Putamen (tissue), 1 donor: Measurements from ENCODE around the gene RAB4B.
A peak's percentile ranks its signal among the peaks of the same experiment; 100 is the strongest.
"Not testable (repeated sequence)": the region's sequence is repeated elsewhere in the genome, so short reads cannot be mapped to it uniquely, and the experiment has no call there.

Experiments
- DNase-seq: peaks from one replicate; pipeline ENCODE4 v3.0.0-alpha.2; 2016; ENCODE audit warnings: low spot score

RAB4B gene

DNA sequence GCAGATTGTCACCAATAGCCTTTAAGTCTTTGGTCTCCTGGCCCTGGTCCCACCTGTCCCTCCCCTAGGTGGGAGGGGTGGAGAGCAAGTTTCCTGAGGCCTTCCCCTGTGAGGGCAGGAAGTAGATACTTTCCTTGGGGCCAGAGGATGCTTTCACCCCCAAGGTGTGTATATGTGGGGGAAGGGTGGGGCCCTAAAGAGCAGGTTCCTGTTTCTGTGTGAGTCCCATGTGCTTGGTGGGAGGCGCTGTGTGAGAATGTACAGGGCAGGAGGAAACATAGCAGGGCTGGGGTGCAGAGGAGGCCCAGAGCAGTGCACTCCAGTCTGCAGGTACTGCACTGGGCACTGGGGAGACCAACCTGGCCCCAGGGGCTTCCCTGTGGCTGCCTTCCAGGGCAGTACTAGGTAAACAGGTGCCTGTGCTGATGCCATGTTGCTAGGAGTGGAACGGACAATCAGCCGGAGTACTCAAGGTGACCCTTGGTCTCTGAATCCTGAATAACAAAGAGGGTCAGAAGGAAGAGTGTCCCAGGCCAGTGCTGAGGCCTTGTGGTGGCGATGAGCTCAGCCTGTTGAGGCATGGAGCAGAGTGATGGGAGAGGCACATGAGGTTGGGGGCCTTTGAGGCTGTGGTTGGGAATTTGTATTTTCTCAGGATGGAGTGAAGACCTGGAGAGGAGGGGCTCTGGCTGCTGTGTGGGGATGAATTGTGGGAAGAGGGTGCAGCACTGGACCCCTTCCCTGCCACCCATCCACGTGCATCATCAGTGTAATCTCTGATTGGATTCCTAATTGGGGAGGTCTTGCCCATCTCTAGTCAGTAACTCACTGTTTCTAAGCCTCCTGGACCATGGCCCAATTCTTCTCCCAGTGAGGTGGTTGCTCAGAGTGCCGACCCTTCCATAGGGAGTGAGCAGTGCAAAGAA, 26.1 kb downstream of the RAB4B start:
- DNase-seq, result no peak

GRCh38 chr19:40804783-40805242, 26.8 kb downstream of the RAB4B start:
- no peak for DNase-seq

DNA sequence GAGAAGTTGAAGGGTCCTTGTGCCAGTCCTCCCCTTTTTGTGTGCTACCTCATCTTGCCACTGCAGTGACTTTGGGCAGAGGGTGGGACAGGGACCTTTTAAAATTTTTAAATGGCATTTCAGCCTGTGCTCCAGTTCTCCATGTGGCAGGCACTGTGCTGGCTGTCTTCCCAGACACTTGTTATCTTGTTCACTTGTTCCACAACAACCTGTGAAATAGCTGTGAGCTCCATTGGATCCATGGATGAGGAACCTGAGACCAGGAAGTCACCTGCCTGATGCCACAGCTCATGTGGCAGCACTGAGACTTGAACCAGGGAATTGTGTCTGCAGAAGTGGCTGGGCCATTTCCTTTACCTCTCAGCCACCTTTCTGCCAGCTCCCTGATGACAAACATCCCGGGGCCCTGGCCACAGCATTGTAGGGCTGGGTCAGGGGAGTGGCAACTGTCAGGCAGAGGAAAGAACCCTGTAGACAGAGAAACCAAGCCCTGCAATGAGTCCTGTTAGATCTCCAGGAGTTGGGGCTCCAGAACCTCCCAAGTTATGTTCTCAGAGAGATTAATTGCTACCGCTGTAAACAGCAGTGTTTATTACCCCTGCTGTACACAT, 27.3 kb downstream of the RAB4B start:
- DNase-seq, result no peak

DNA sequence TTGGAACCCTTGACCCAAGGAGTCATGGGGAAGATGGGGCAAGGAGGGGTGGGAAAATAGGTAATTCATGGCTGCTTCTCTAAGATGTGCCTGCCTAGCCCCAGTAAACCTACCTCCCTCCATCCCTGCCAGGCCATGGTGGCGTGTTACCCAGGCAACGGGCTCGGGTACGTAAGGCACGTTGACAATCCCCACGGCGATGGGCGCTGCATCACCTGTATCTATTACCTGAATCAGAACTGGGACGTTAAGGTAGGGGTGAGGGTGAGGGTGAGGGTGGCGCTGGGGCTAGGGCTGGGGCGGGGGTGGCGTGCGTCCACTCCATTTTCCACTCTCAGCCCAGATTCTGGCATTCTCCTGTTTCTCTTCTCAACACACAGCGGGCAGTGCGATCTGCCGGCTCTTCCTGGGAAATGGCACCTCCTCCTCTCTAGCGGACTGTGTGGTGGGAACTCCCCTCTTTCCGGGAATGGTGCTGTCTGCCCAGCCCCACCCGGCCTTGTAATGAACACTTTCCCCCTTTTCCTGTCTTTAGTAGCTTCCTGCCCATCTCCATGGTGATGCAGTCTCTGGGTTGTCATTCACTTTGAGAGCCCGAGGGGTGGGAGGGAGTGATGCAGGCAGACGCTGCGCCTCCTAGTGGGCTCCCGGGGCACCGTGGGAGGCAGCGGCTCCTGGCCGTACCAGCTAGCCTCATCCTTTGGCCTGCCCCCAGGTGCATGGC, 28.5 kb downstream of the RAB4B start:
- DNase-seq, result peak; percentile 96

GRCh38 chr19:40807147-40808020, 29.3 kb downstream of the RAB4B start:
- DNase-seq, result no peak

- DNase-seq, result no peak
Observed at GRCh38 chr19:40808021-40808325, 29.9 kb downstream of the RAB4B start.

GRCh38 chr19:40808497-40808896, 30.4 kb downstream of the RAB4B start:
- no peak for DNase-seq

DNA sequence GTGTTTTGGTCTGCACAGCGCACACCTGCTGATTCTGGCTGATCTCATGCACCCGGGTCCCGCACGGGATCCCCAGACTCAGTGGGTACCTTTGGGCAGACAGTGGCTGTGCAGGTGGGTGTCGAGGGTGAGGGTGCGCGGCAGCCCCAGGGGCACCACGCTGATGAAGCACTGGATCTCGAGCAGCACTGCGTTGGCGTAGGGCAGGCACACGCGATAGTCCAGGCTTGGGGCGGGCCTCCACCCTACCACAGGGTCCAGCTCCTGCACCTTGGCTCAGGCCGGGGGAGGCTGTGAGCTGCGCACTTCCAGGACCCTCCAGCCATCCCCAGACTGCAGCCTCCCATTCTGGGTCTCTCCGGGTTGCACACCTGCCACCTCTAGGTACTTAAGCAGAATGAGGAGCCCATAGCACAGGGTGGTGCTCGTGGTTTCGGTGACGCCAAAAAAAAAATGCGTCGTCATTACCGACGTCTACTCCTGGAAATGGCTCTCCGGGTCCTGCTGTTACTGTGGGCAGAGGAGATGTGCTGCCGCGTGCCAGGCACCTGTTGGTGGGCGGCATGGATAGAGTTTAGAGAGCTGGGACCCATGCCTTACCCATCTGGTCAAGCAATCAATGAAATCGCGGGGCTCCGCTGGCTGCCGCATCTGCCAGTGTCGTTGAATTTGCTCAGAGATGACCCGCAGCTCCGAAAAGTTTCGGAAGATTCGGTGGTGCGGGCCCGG, 31.5 kb downstream of the RAB4B start:
- DNase-seq, result no peak

DNA sequence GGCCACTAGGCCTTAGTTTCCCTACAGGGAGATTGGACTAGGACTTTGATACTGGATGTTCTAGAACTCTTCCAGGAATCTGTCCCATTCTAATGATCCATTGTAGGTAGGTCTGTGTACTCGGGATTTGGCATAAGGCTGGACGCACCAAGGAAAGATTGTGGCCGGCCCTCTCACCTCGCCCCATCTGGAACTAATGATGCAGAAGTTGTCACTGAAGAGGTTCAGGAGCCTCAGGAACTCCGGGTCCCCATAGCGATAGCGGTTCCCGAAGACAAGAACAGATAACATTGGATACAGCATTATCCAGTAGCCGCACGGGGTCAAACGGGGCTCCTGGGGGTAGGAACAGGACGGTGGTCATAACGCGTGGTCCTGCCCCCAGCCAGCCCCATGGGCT, 32.1 kb downstream of the RAB4B start:
- DNase-seq, result no peak

GRCh38 chr19:40810649-40811408, 32.8 kb downstream of the RAB4B start:
- DNase-seq, result not testable (repeated sequence)

- DNase-seq, result no peak
Observed at GRCh38 chr19:40811478-40812341, 33.7 kb downstream of the RAB4B start.

GRCh38 chr19:40812571-40812970, 34.5 kb downstream of the RAB4B start:
- not testable (repeated sequence) for DNase-seq

DNA sequence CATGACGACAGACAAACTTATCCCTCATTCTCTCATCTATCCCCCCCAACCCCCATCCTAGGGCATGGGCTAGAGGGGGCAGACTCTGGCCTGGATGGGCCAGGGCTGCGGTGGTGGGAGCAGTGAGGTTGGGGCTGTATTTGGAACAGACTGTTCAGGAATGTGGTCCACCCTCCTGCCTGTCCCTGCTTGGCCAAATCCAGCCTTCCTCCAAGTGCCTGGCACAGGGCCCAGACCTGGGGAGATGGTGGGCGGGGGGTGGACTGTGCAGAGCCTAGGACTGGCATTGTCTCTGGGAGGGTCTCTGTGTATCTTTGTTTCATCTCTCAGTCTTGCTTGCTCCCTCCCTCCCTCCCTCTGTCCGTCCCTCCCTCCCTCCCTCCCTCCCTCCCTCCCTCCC, 35.1 kb downstream of the RAB4B start:
- no peak for DNase-seq

GRCh38 chr19:40815223-40815622, 37.2 kb downstream of the RAB4B start:
- DNase-seq, result no peak

DNA sequence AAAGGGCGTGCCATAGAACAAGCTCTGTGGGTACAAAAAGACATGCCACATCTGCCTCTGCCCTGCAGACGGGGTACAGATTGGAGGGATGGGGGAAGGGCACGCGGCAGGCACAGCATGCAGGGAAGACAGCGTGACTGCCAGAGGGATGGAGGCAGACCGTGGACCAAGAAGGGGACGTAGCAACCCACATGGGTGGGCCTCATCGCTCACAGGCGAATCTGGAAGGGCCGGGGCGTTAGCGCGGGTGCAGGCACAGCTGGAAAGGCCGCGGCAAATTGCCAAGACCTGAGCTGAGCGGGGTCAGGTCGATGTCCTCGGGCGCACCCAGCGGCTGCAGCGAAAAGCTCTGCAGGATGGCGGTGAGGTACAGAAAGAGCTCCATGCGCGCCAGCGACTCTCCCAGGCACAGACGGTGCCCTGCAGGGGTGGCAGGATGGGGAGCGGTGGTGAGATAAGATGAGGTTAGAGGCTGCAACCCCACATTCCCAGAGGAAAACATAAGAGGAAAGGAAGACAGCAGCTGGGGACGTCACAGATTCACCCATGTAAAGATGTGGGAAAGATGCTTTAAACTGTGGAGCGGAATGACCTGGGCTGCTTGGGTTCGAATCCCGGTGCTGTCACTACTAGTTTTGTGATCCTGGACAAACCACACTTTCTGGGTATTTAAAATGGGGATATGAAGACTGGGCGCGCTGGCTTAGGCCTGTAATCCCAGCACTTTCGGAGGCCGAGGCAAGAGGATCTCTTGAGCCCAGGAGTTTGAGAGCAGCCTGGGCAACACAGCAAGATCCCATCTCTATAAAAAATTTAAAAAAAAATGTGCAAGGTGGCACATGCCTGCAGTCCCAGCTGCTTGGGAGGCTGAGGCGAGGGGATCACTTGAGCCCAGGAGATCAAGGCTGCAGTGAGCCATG, 40.7 kb downstream of the RAB4B start:
- DNase-seq, result not testable (repeated sequence)

- DNase-seq, result not testable (repeated sequence)
Observed at GRCh38 chr19:40819479-40820234, 41.6 kb downstream of the RAB4B start.

DNA sequence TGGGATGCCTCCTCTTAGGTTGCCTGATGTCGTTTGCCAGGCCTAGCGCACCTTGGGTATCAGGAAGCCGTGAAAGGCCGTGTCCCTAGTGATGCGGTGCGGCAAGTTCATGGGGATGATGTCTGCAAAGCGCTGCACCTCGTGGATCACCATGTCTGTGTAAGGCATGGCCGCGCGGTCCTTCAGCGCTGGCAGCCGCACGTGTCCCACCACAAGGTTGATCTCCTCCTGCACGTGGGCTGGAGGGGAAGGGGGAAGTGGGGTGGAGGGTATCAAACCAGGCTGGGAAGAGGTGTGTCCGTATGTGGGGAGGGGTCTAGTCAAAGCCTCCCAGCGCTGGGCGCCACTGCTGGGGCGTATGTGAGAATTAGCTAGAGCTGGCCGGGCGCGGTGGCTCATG, 44.1 kb downstream of the RAB4B start:
- DNase-seq, result no peak
